ENCODE data around the gene APBB2.

APBB2 gene

GRCh38 chr4:40937140-40937725, 277.1 kb downstream of the APBB2 start:
- no peak for TF ChIP-seq CTCF (IDR thresholded peaks at IDR 0.05; ENCODE audit: extremely low read depth, missing control alignments)
- no peak for DNase-seq (ENCODE audit: low spot score)

GRCh38 chr4:40934676-40935075, 279.7 kb downstream of the APBB2 start:
- TF ChIP-seq CTCF (IDR thresholded peaks at IDR 0.05; ENCODE audit: extremely low read depth, missing control alignments): no peak

GRCh38 chr4:40933272-40934053, 280.9 kb downstream of the APBB2 start:
- no peak for TF ChIP-seq CTCF (IDR thresholded peaks at IDR 0.05; ENCODE audit: extremely low read depth, missing control alignments)
- DNase-seq (ENCODE audit: low spot score): no peak

More at GRCh38 chr4:40934676-40935075, 279.7 kb downstream of the APBB2 start:
- DNase-seq (ENCODE audit: low spot score): no peak

- no peak for DNase-seq (ENCODE audit: low spot score)
- TF ChIP-seq CTCF (IDR thresholded peaks at IDR 0.05; ENCODE audit: extremely low read depth, missing control alignments): no peak
Measured at GRCh38 chr4:40931841-40932240, 282.5 kb downstream of the APBB2 start.

- DNase-seq (ENCODE audit: low spot score): no peak
- no peak for TF ChIP-seq CTCF (IDR thresholded peaks at IDR 0.05; ENCODE audit: extremely low read depth, missing control alignments)
Measured at GRCh38 chr4:40931238-40931637, 283.1 kb downstream of the APBB2 start.

GRCh38 chr4:40927074-40927473, 287.3 kb downstream of the APBB2 start:
- no peak for DNase-seq (ENCODE audit: low spot score)
- TF ChIP-seq CTCF (IDR thresholded peaks at IDR 0.05; ENCODE audit: extremely low read depth, missing control alignments): no peak

- TF ChIP-seq CTCF (IDR thresholded peaks at IDR 0.05; ENCODE audit: extremely low read depth, missing control alignments): no peak
- DNase-seq (ENCODE audit: low spot score): no peak
Measured at GRCh38 chr4:40924793-40925117, 289.6 kb downstream of the APBB2 start.

All from GM20000 (cell line).